WTC11 (cell line): ENCODE results near the gene DMTF1. TPM values are rescaled to one million over a fixed set of nuclear protein-coding genes. Genes with fewer than 3 reads are reported as not detected.

Experiments used
- ATAC-seq: fragments of 200-7000 bp; cut with Tn5 transposase; 2 replicates; pipeline ENCODE4 v1.10.0; 2021; ENCODE audit warnings: mild to moderate bottlenecking, moderate library complexity
- CTCF ChIA-PET: fragments of 300-600 bp; sonication (Branson Sonifier 250); formaldehyde crosslinking; loops from one replicate; lab custom pipeline; 2021; ENCODE audit warnings: antibody characterized with exemption; lab: Charles Lee
- POLR2A ChIA-PET: fragments of 350-600 bp; sonication (Branson Sonifier 250); formaldehyde crosslinking; loops from one replicate; lab custom pipeline; 2021; ENCODE audit warnings: antibody characterized with exemption; lab: Charles Lee
- DNase-seq: peaks from one replicate; pipeline ENCODE4 v3.0.0; 2021; ENCODE audit warnings: low spot score
- H3K27ac Mint-ChIP-seq: 2 replicates; pipeline ENCODE4 v1.8.0; 2021; ENCODE audit warnings: mixed read lengths
- H3K27me3 Mint-ChIP-seq: 2 replicates; pipeline ENCODE4 v1.8.0; 2021; ENCODE audit warnings: low read depth, mild to moderate bottlenecking, moderate library complexity, mixed read lengths
- H3K36me3 Mint-ChIP-seq: 2 replicates; pipeline ENCODE4 v1.8.0; 2021; ENCODE audit warnings: mixed read lengths
- H3K4me1 Mint-ChIP-seq: 2 replicates; pipeline ENCODE4 v1.8.0; 2022; ENCODE audit warnings: mixed read lengths
- H3K4me3 Mint-ChIP-seq: 2 replicates; pipeline ENCODE4 v1.8.0; 2021; ENCODE audit warnings: mild to moderate bottlenecking, moderate library complexity, mixed read lengths
- H3K9me3 Mint-ChIP-seq: 2 replicates; pipeline ENCODE4 v1.8.0; 2021; ENCODE audit warnings: mixed read lengths
- AR ChIP-seq: fragments of 250-450 bp; sonication (Bioruptor Pico); IDR thresholded peaks from 2 replicates; pipeline ENCODE4 v1.9.0; 2021; ENCODE audit warnings: mild to moderate bottlenecking
- CBFB ChIP-seq: sonication (generic); formaldehyde crosslinking; IDR thresholded peaks from 2 replicates; pipeline ENCODE4 v1.8.1; 2022; ENCODE audit warnings: mild to moderate bottlenecking, low read depth, missing genetic modification reagents
- ESRRA ChIP-seq: sonication (generic); formaldehyde crosslinking; IDR thresholded peaks from 2 replicates; pipeline ENCODE4 v1.8.1; 2022; ENCODE audit warnings: mild to moderate bottlenecking, missing genetic modification reagents, borderline replicate concordance
- ETV6 ChIP-seq: sonication (generic); formaldehyde crosslinking; IDR thresholded peaks from 2 replicates; pipeline ENCODE4 v1.8.1; 2022; ENCODE audit warnings: mild to moderate bottlenecking, missing genetic modification reagents
- FOXK1 ChIP-seq: sonication (generic); formaldehyde crosslinking; IDR thresholded peaks from 2 replicates; pipeline ENCODE4 v1.8.0; 2022; ENCODE audit warnings: mild to moderate bottlenecking, moderate library complexity, missing genetic modification reagents
- FOXP1 ChIP-seq: sonication (generic); formaldehyde crosslinking; IDR thresholded peaks from 2 replicates; pipeline ENCODE4 v1.8.0; 2022; ENCODE audit warnings: missing genetic modification reagents, mild to moderate bottlenecking, moderate library complexity, borderline replicate concordance
- GABPB1 ChIP-seq: sonication (generic); formaldehyde crosslinking; IDR thresholded peaks from 2 replicates; pipeline ENCODE4 v1.8.1; 2023; ENCODE audit warnings: mild to moderate bottlenecking, missing genetic modification reagents
- GRHL2 ChIP-seq: fragments of 250-450 bp; sonication (Bioruptor Pico); IDR thresholded peaks from 2 replicates; pipeline ENCODE4 v1.8.0; 2022; ENCODE audit warnings: mild to moderate bottlenecking, moderate library complexity; ENCODE audit not compliant: insufficient replicate concordance, severe bottlenecking
- IRF2 ChIP-seq: sonication (generic); formaldehyde crosslinking; IDR thresholded peaks from 2 replicates; pipeline ENCODE4 v1.8.0; 2022; ENCODE audit warnings: low read depth, missing genetic modification reagents, borderline replicate concordance
- KAT7 ChIP-seq: sonication (generic); formaldehyde crosslinking; IDR thresholded peaks from 2 replicates; pipeline ENCODE4 v1.8.1; 2023; ENCODE audit warnings: missing genetic modification reagents, mild to moderate bottlenecking, borderline replicate concordance
- MAX ChIP-seq: sonication (generic); formaldehyde crosslinking; IDR thresholded peaks from 2 replicates; pipeline ENCODE4 v1.8.0; 2022; ENCODE audit warnings: mild to moderate bottlenecking, missing genetic modification reagents
- MLX ChIP-seq: sonication (generic); formaldehyde crosslinking; IDR thresholded peaks from 2 replicates; pipeline ENCODE4 v1.8.1; 2023; ENCODE audit warnings: mild to moderate bottlenecking, missing genetic modification reagents, moderate library complexity
- MYBL2 ChIP-seq: sonication (generic); formaldehyde crosslinking; IDR thresholded peaks from 2 replicates; pipeline ENCODE4 v1.8.1; 2023; ENCODE audit warnings: mild to moderate bottlenecking, moderate library complexity, missing genetic modification reagents
- NFATC4 ChIP-seq: fragments of 250-450 bp; sonication (Bioruptor Pico); IDR thresholded peaks from 2 replicates; pipeline ENCODE4 v1.9.0; 2021; ENCODE audit warnings: mild to moderate bottlenecking
- NFYB ChIP-seq: sonication (generic); formaldehyde crosslinking; conservative IDR thresholded peaks from 2 replicates; pipeline ENCODE4 v1.8.0; 2022; ENCODE audit warnings: low read depth, missing genetic modification reagents
- NR1H2 ChIP-seq: sonication (generic); formaldehyde crosslinking; IDR thresholded peaks from 2 replicates; pipeline ENCODE4 v1.9.0; 2021; ENCODE audit warnings: mild to moderate bottlenecking, moderate library complexity, missing genetic modification reagents
- OVOL2 ChIP-seq: fragments of 250-450 bp; sonication (Bioruptor Pico); IDR thresholded peaks from 2 replicates; pipeline ENCODE4 v1.9.0; 2021; ENCODE audit warnings: mild to moderate bottlenecking, borderline replicate concordance
- PREB ChIP-seq: sonication (generic); formaldehyde crosslinking; IDR thresholded peaks from 2 replicates; pipeline ENCODE4 v1.8.1; 2022; ENCODE audit warnings: mild to moderate bottlenecking, missing genetic modification reagents, moderate library complexity, borderline replicate concordance
- RELA ChIP-seq: sonication (generic); formaldehyde crosslinking; IDR thresholded peaks from 2 replicates; pipeline ENCODE4 v1.8.1; 2022; ENCODE audit warnings: missing genetic modification reagents, mild to moderate bottlenecking, borderline replicate concordance
- SMAD4 ChIP-seq: sonication (generic); formaldehyde crosslinking; IDR thresholded peaks from 2 replicates; pipeline ENCODE4 v1.8.0; 2022; ENCODE audit warnings: mild to moderate bottlenecking, missing genetic modification reagents
- SP1 ChIP-seq: sonication (generic); formaldehyde crosslinking; conservative IDR thresholded peaks from 2 replicates; pipeline ENCODE4 v1.8.1; 2022; ENCODE audit warnings: missing genetic modification reagents
- ZBTB21 ChIP-seq: sonication (generic); formaldehyde crosslinking; IDR thresholded peaks from 2 replicates; pipeline ENCODE4 v1.8.1; 2023; ENCODE audit warnings: mild to moderate bottlenecking, missing genetic modification reagents, borderline replicate concordance
- ZBTB43 ChIP-seq: sonication (generic); formaldehyde crosslinking; IDR thresholded peaks from 2 replicates; pipeline ENCODE4 v1.8.1; 2023; ENCODE audit warnings: mild to moderate bottlenecking, missing genetic modification reagents
- ZMAT4 ChIP-seq: fragments of 250-450 bp; sonication (Bioruptor Pico); IDR thresholded peaks from 2 replicates; pipeline ENCODE4 v1.9.0; 2021; ENCODE audit warnings: mild to moderate bottlenecking
- ZNF416 ChIP-seq: fragments of 250-450 bp; sonication (Bioruptor Pico); IDR thresholded peaks from 2 replicates; pipeline ENCODE4 v1.9.0; 2021; ENCODE audit warnings: mild to moderate bottlenecking, inconsistent platforms
- ZNF423 ChIP-seq: fragments of 250-450 bp; sonication (Bioruptor Pico); IDR thresholded peaks from 2 replicates; pipeline ENCODE4 v2.1.2; 2022; ENCODE audit warnings: mild to moderate bottlenecking, moderate library complexity
- total RNA-seq: library from RNA; stranded (reverse); gene quantifications from 3 replicates; pipeline ENCODE4 v1.2.3, GENCODE V29; 2021

The DMTF1 gene
- total RNA-seq, 1 experiment from 2014 or later: 79.3 TPM

GRCh38 chr7:87106974-87107612 lies 45.2 kb upstream of the DMTF1 start (continued):
- TF ChIP-seq AR (CRISPR knock-in tag) (no peak), ZMAT4 (CRISPR knock-in tag) (no peak), MYBL2 (CRISPR knock-in tag) (no peak), MAX (CRISPR knock-in tag) (no peak), OVOL2 (CRISPR knock-in tag) (no peak), SP1 (CRISPR knock-in tag) (no peak), IRF2 (no peak), ZNF416 (CRISPR knock-in tag) (no peak), FOXK1 (CRISPR knock-in tag) (no peak), KAT7 (no peak), ZBTB21 (CRISPR knock-in tag) (no peak), NFATC4 (no peak)

- H3K9me3 Mint-ChIP-seq: peaks cover 19% of the 10 kb centered on the region
- no peaks in the 10 kb centered on the region for H3K27me3 Mint-ChIP-seq
- no peak for DNase-seq
- no peak overlapping the region for H3K4me3 Mint-ChIP-seq
- no peak for ATAC-seq
- ChIA-PET POLR2A (no interaction called here), CTCF (no interaction called here)
- no peaks in the 10 kb centered on the region for H3K4me1 Mint-ChIP-seq
- peaks cover 4% of the 10 kb centered on the region for H3K36me3 Mint-ChIP-seq
- H3K27ac Mint-ChIP-seq: no peak overlapping the region
- TF ChIP-seq GABPB1 (CRISPR knock-in tag) (no peak), NFYB (CRISPR knock-in tag) (no peak), RELA (CRISPR knock-in tag) (no peak), ESRRA (CRISPR knock-in tag) (no peak), GRHL2 (CRISPR knock-in tag) (no peak), SP1 (CRISPR knock-in tag) (no peak), ZNF416 (CRISPR knock-in tag) (no peak), IRF2 (no peak), ZBTB43 (no peak), NR1H2 (no peak), PREB (no peak), FOXP1 (CRISPR knock-in tag) (no peak), CBFB (CRISPR knock-in tag) (no peak), MLX (no peak), SMAD4 (no peak), ZBTB21 (CRISPR knock-in tag) (no peak), ZNF423 (CRISPR knock-in tag) (no peak), NFATC4 (no peak), ETV6 (no peak)
Measured at GRCh38 chr7:87107949-87108776, 44.1 kb upstream of the DMTF1 start.
